GM12873 (cell line): ENCODE results near the gene FEN1.

Source experiments
- TF ChIP-seq, protein P1 (sequence below): IDR thresholded peaks from 2 replicates; pipeline ENCODE4 v1.5.1; 2012; ENCODE audit warnings: low read depth, mild to moderate bottlenecking, moderate library complexity, low read length, control low read depth; ENCODE audit not compliant: insufficient read depth; ENCODE audit errors: missing control alignments

The FEN1 gene

DNA sequence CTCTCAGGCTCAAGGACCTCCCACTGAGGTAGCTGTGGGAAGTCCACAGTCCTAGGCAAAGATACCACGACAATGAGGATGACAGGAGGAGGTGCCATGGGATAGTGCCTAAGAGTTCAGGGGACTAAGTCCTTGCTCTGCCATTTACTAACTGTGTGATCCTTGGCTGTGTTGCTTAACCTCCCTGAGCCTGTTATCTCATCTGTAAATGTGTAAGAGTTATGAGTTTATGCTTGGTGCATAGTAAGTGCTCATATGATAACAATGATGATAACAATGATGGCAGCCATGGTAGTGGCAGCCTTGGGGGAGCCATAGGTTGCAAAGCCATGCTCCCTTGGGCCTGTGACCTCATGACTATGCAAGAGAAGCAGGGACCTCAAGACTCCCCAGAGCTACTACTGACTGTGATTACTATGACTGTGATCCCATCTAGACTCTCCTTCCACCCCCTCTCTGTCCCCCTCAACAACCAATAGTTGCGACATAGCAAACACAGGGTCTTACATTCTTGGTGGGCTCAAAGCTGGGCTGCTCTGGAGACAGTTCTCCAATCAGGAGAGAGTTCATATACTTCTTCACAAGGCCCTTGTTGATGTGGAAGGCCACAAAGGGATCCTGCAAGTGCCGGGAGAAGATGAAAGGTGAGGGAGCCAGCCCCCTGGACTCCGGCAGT lies 20.2 kb downstream of the FEN1 start:
- TF ChIP-seq, protein P1, sequence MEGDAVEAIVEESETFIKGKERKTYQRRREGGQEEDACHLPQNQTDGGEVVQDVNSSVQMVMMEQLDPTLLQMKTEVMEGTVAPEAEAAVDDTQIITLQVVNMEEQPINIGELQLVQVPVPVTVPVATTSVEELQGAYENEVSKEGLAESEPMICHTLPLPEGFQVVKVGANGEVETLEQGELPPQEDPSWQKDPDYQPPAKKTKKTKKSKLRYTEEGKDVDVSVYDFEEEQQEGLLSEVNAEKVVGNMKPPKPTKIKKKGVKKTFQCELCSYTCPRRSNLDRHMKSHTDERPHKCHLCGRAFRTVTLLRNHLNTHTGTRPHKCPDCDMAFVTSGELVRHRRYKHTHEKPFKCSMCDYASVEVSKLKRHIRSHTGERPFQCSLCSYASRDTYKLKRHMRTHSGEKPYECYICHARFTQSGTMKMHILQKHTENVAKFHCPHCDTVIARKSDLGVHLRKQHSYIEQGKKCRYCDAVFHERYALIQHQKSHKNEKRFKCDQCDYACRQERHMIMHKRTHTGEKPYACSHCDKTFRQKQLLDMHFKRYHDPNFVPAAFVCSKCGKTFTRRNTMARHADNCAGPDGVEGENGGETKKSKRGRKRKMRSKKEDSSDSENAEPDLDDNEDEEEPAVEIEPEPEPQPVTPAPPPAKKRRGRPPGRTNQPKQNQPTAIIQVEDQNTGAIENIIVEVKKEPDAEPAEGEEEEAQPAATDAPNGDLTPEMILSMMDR, result no peak

DNA sequence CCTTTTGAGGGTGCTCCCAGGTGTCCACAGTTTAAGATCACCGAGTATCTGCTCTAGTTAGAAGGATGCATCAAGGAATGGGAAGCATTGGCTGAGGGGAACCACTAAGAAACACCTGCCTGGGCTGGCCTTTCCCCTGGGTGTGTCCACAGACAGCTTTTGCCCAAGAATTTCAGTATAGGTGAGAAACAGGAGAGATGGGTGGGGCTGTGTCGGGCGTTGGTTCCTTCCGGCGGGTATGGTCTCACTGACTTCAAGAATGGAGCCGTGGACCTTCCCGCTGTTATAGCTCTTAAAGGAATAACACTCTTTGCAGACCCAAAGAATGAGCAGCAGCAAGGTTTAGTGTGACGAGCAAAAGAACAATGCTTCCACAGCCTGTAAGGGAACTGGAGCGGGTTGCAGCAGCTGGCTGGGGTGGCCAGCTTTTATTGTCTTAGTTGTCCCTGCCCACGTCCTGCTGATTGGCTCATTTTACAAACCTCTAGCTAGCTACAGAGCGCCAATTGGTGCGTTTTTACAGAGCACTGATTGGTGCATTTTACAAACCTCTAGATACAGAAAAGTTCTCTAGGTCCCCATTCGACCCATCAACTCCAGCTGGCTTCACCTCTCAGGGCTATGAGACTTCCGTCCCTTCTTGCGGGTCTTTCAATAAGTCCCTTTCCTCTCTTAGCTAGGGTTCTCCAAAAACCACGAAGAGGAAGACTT lies 21.7 kb downstream of the FEN1 start:
- TF ChIP-seq, protein P1, result no peak

DNA sequence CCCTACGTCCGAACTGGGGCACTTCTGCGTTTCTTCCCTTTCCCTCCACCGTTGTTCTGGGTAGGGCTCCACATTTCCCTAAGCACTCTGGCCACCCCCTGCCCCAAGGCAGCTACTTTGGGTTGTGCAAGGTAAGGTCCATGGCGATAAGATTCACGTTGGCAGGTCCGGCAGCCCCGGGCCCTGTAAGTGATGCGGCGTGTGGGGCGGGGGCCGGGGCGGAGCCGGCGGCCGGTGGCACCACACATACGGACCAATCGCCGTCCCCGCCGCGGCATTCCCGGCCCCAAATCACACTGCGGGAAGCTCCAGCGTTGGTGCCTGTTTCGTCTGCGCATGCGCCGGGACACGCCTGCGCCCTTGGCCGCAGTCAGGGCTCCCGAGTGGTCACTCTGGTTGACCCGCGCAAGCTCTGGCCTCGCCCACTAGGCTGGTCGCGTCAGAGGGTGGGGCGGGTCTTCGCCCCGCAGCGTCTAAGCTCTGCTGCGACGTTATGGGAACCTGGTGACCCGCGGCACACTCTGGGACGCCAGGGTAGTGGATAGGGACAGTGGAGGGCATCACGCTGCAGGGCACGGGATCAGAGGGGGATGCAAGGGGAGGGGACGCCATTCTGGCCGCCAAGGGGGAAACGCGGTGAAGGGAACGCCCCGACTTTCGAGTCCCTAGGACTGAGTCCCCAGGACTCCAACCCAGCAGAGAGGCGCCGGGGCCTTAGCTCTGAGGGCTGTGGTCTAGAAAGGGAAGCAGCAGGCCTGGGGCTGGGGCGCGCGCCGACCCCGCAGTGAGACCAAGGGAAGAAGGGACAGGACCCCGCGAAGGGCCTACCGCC lies 22.5 kb downstream of the FEN1 start:
- TF ChIP-seq, protein P1, result no peak

DNA sequence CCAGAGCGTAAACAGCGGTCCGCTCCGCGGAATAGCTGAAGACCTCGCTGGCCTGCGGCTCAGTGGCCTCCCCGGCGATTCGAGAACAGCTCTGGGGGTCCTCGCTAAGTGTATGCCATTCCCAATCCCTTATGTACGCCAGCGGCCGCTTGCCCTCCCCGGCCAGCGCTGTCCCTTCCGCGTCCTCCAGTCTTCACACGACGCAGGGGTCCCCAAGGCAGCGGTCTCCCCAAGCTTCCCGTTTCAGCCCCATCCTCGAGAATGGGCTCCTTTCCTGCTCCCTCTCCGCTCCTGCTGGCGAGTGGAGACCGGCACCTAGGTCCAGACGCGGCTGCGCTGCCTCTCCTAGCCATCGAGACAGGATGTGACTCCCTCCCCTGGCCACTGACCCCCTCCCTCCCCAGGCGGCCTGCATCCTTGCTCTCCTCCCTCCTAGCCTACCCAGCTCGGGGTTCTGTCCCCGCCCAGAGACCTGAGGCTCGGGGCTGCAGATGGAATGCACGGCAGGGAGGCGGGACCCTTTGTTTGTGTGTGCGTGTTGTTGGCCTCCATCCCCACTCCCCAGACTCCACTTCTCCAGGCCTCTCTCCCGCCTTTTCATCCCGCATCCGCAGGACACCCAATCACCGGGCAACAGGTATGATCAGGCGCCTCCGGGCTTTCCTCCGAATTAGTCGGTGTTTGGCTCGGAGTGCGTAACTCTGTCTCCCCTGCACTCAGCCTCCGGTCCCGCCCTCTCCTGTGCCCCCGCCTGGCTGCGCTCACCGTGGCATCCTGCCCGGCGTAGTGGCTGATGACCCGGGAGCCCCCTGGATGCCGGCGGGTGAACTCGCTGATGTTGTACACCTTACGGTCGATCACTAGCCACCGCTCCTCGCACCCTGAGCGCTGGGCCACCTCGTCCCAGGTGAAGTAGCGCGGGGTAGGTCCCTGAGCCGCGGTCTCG lies 23.4 kb downstream of the FEN1 start:
- TF ChIP-seq, protein P1, result peak; percentile 19

DNA sequence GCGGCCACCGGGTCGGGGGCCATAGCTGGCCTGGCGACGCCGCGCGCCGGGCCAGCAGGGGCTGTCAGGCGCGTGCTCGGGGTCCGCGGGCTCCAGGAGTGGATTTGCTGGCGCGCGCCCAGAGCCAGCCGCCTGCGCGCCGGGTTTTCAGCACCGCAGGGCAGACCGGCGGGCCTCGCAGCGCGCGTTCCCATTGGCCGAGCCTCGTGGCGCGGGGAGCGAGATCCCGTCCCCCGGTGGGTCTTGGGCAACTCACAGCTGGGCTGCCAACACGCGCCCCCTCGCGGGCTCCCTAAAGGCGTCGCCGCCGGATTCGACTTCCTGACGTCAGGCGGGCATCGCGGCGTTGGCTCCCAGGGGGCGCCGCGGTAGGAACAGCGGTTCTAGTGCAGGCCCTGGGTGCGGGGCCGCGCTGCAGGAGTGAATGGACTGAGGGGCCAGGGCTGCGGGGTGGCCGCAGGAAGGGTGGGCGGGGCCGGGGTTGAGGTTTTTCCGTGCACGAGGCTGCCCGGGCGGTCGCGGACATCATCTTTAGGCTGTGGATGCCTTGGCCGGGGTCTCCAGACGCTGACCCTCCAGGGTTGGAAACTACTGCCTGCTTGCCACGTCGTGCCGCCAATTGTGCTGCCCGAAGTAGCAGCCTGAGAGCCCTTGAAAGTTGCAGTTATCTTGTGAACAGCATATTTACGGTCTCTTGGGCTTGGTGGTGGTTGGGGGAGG lies 24.2 kb downstream of the FEN1 start, which contains the start of gene FADS1:
Gene FADS1, minus strand, starts transcription at position 268 of the 720 bp plus-strand sequence. Its CDS starts 74 bp downstream, at position 194.
- TF ChIP-seq, protein P1, result peak; percentile 67

DNA sequence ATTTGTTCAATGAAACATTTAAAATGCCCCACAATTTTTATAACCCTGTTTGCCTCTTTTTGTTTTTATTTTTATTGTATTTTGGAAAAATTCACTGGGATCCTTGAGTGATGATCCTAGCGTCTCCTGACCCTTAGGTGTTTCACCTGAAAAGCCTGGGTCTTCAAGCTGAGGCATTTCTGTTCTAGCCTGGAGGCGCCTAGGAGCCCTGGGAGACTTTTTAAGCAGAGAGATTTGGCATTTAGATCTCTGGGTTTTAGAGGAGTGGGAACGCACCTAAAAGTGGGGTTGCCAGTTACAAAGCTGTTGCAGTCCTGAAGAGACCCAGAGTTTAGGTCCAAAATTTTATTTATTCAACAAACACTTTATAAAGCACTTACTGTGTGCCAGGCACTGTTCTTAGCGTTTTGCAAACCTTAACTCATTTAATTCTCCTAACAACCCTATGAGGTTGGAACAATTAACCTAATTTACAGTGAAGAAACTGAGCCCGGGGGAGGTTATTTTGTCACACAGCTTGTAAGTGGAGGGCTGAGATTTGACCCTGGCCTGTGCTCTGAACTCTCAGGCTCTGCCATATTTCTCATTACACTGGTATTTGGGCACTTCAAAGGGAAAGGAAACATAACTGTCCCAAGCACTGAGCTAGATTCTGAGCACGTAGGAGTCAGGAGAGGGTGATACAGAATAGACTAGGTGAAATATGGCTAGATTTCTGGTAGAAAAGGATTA lies 24.9 kb downstream of the FEN1 start:
- TF ChIP-seq, protein P1, result no peak
